Smooth muscle cell (in vitro differentiated cells): ENCODE measurements around the gene LANCL2. TPM values are rescaled to one million over a fixed set of nuclear protein-coding genes. Genes with fewer than 3 reads are reported as not detected.

Experiments
- DNase-seq: peaks from one replicate; lab custom pipeline; 2025; ENCODE audit not compliant: unreplicated experiment; lab: John Stamatoyannopoulos, UW
- H2AFZ ChIP-seq: fragments of 200-600 bp; sonication (generic); 2 replicates; pipeline ENCODE4 v1.6.0; 2016; ENCODE audit warnings: antibody characterized with exemption, low read depth, mild to moderate bottlenecking
- H3F3A ChIP-seq: fragments of 200-600 bp; sonication (generic); 2 replicates; pipeline ENCODE4 v1.6.0; 2017; ENCODE audit warnings: antibody characterized with exemption, low read depth
- H3K27ac ChIP-seq: fragments of 200-600 bp; sonication (generic); 2 replicates; pipeline ENCODE4 v1.5.1; 2016; ENCODE audit warnings: low read depth, mild to moderate bottlenecking
- H3K27me3 ChIP-seq: fragments of 200-600 bp; sonication (generic); 2 replicates; pipeline ENCODE4 v1.6.1; 2016; ENCODE audit warnings: low read depth, mild to moderate bottlenecking
- H3K36me3 ChIP-seq: fragments of 200-600 bp; sonication (generic); 2 replicates; pipeline ENCODE4 v1.5.1; 2016; ENCODE audit warnings: low read depth
- H3K4me1 ChIP-seq: fragments of 200-600 bp; sonication (generic); 2 replicates; pipeline ENCODE4 v1.5.1; 2016; ENCODE audit warnings: low read depth
- H3K4me2 ChIP-seq: fragments of 200-600 bp; sonication (generic); 2 replicates; pipeline ENCODE4 v1.6.0; 2016; ENCODE audit warnings: mild to moderate bottlenecking
- H3K4me3 ChIP-seq: fragments of 200-600 bp; sonication (generic); 2 replicates; pipeline ENCODE4 v1.5.1; 2016; ENCODE audit warnings: mild to moderate bottlenecking
- H3K79me2 ChIP-seq: fragments of 200-600 bp; sonication (generic); 2 replicates; pipeline ENCODE4 v1.6.0; 2016; ENCODE audit warnings: low read depth, mild to moderate bottlenecking
- H3K9ac ChIP-seq: fragments of 200-600 bp; sonication (generic); 2 replicates; pipeline ENCODE4 v1.6.0; 2016; ENCODE audit warnings: low read depth
- H3K9me3 ChIP-seq: fragments of 200-600 bp; sonication (generic); replicated peaks from 2 replicates; pipeline ENCODE4 v1.5.1; 2016; ENCODE audit warnings: low read depth
- H4K20me1 ChIP-seq: fragments of 200-600 bp; sonication (generic); 2 replicates; pipeline ENCODE4 v1.6.0; 2016; ENCODE audit warnings: low read depth
- CTCF ChIP-seq: fragments of 200-600 bp; sonication (generic); IDR thresholded peaks from 2 replicates; pipeline ENCODE4 v1.5.1; 2017; ENCODE audit warnings: borderline replicate concordance, mild to moderate bottlenecking, antibody characterized with exemption; ENCODE audit not compliant: insufficient read depth, poor library complexity, severe bottlenecking
- WGBS: methylation state at CpG from one replicate; pipeline ENCODE4 v1.1.7; 2016; ENCODE audit warnings: low lambda C conversion rate; 5-methylcytosine and 5-hydroxymethylcytosine counted together
- polyA plus RNA-seq: library from polyadenylated mRNA; unstranded; fragments of >200 nt; fragmentation: Nextera tagmentation; extraction: Ambion mirVana; gene quantifications from 2 replicates; pipeline ENCODE4 v1.2.1, GENCODE V29; 2016
- total RNA-seq: library from RNA; depleted of rRNA; stranded (reverse); fragments of >200 nt; gene quantifications from 2 replicates; pipeline ENCODE4 v1.2.3, GENCODE V29; 2014

The LANCL2 gene
- total and polyA plus RNA-seq, 2 experiments from 2014 or later = 9.4 to 15.6 TPM

- no peaks in the 10 kb centered on the region for H3F3A ChIP-seq
- H3K27me3 ChIP-seq = no peaks in the 10 kb centered on the region
- no peak overlapping the region for H2AFZ ChIP-seq
- H3K9me3 ChIP-seq = no peaks in the 10 kb centered on the region
- no peak for TF ChIP-seq CTCF
- WGBS = 91% methylated on average over 19 of the region's 19 CpGs
- H3K36me3 ChIP-seq = no peaks in the 10 kb centered on the region
- H3K79me2 ChIP-seq = no peaks in the 10 kb centered on the region
- H3K9ac ChIP-seq = no peak overlapping the region
- H3K4me3 ChIP-seq = no peak overlapping the region
- H3K4me2 ChIP-seq = no peak overlapping the region
- DNase-seq = no peak
- no peaks in the 10 kb centered on the region for H4K20me1 ChIP-seq
- H3K4me1 ChIP-seq = no peaks in the 10 kb centered on the region
- no peak overlapping the region for H3K27ac ChIP-seq
Measured at GRCh38 chr7:55438757-55439525, 73.8 kb downstream of the LANCL2 start.

- Histone ChIP-seq H2AFZ (no peak overlapping the region), H3K4me2 (no peak overlapping the region), H3K27me3 (no peaks in the 10 kb centered on the region), H3K4me3 (no peak overlapping the region), H3K9ac (no peak overlapping the region), H4K20me1 (no peaks in the 10 kb centered on the region), H3K27ac (no peak overlapping the region), H3F3A (no peaks in the 10 kb centered on the region), H3K36me3 (no peaks in the 10 kb centered on the region), H3K4me1 (no peaks in the 10 kb centered on the region), H3K79me2 (no peaks in the 10 kb centered on the region), H3K9me3 (no peaks in the 10 kb centered on the region)
- no peak for TF ChIP-seq CTCF
- no peak for DNase-seq
- 91% methylated on average over 10 of the region's 10 CpGs for WGBS
Measured at GRCh38 chr7:55439627-55440026, 74.5 kb downstream of the LANCL2 start.

- no peaks in the 10 kb centered on the region for H3F3A ChIP-seq
- no peaks in the 10 kb centered on the region for H3K27me3 ChIP-seq
- no peak overlapping the region for H3K27ac ChIP-seq
- no peak overlapping the region for H3K4me2 ChIP-seq
- no peak overlapping the region for H3K4me3 ChIP-seq
- no peaks in the 10 kb centered on the region for H4K20me1 ChIP-seq
- H3K9ac ChIP-seq = no peak overlapping the region
- no peak overlapping the region for H2AFZ ChIP-seq
- H3K9me3 ChIP-seq = no peaks in the 10 kb centered on the region
- no peaks in the 10 kb centered on the region for H3K36me3 ChIP-seq
- WGBS = 91% methylated on average over 13 of the region's 13 CpGs
- H3K4me1 ChIP-seq = no peaks in the 10 kb centered on the region
- no peaks in the 10 kb centered on the region for H3K79me2 ChIP-seq
- no peak for TF ChIP-seq CTCF
- no peak for DNase-seq
Measured at GRCh38 chr7:55440040-55440690, 75.0 kb downstream of the LANCL2 start.
